ENCODE data around the gene TOB2.
"Not testable (repeated sequence)": the region's sequence is repeated elsewhere in the genome, so short reads cannot be mapped to it uniquely, and the experiment has no call there.

TOB2 gene

DNA sequence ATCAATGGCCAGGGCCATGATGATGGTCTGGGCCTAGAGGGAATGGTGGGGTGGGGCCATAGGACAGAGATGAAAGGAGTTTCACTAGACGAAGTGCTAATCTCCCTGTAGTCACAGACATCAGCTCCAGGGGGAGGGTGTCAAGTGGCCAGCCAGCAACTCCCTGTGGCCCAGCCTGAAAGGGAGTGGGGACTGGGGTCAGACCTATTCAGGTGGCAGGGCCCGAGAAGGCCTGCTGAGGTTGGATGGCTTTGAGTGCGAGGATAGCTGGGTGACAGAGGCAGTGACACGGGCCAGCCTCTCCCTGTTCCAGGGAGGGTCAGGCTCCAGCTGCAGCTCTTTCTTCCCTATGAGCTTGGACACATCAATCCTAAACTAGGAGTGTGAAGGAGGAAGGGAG is 11.0 kb downstream of the TOB2 start:
- H2AFZ ChIP-seq (ENCODE audit: low read depth, low read length): no peak overlapping the region
- no peak overlapping the region for H3K4me2 ChIP-seq (ENCODE audit: low read length)
- H3K36me3 ChIP-seq (replicated peaks; ENCODE audit: low read depth, low read length): peaks cover 42% of the 10 kb centered on the region
- no peak overlapping the region for H3K9ac ChIP-seq (ENCODE audit: low read length)
- peaks cover 32% of the 10 kb centered on the region for H4K20me1 ChIP-seq (ENCODE audit: insufficient read depth, low read length)
- TF ChIP-seq EZH2phosphoT487 (IDR thresholded peaks at IDR 0.05; ENCODE audit: low read depth) (no peak), CTCF (IDR thresholded peaks at IDR 0.05; ENCODE audit: low read depth, low read length) (no peak)
- H3K27me3 ChIP-seq (ENCODE audit: low read depth, low read length): no peaks in the 10 kb centered on the region
- no peaks in the 10 kb centered on the region for H3K4me1 ChIP-seq (ENCODE audit: low read length)
- H3K4me3 ChIP-seq (ENCODE audit: low read length): no peak overlapping the region
- H3K9me3 ChIP-seq (ENCODE audit: insufficient read depth, low read length): no peaks in the 10 kb centered on the region
- no peak overlapping the region for H3K27ac ChIP-seq (ENCODE audit: low read length)
- peaks cover 48% of the 10 kb centered on the region for H3K79me2 ChIP-seq (ENCODE audit: low read length)

- not testable (repeated sequence) for H2AFZ ChIP-seq (ENCODE audit: low read depth, low read length); H3K4me2 ChIP-seq (ENCODE audit: low read length); H3K9me3 ChIP-seq (ENCODE audit: insufficient read depth, low read length); H3K27me3 ChIP-seq (ENCODE audit: low read depth, low read length); H3K4me1 ChIP-seq (ENCODE audit: low read length); H3K9ac ChIP-seq (ENCODE audit: low read length); H3K27ac ChIP-seq (ENCODE audit: low read length); H3K4me3 ChIP-seq (ENCODE audit: low read length)
- H3K79me2 ChIP-seq (ENCODE audit: low read length): peaks cover 39% of the 10 kb centered on the region
- peaks cover 32% of the 10 kb centered on the region for H4K20me1 ChIP-seq (ENCODE audit: insufficient read depth, low read length)
- H3K36me3 ChIP-seq (replicated peaks; ENCODE audit: low read depth, low read length): peaks cover 38% of the 10 kb centered on the region
Measured at GRCh38 chr22:41434361-41435003, 12.1 kb downstream of the TOB2 start.

- not testable (repeated sequence) for H3K4me2 ChIP-seq (ENCODE audit: low read length); H3K9ac ChIP-seq (ENCODE audit: low read length); H3K27ac ChIP-seq (ENCODE audit: low read length); H3K9me3 ChIP-seq (ENCODE audit: insufficient read depth, low read length); H2AFZ ChIP-seq (ENCODE audit: low read depth, low read length); H3K4me1 ChIP-seq (ENCODE audit: low read length); H3K4me3 ChIP-seq (ENCODE audit: low read length); H3K27me3 ChIP-seq (ENCODE audit: low read depth, low read length)
- peaks cover 38% of the 10 kb centered on the region for H3K36me3 ChIP-seq (replicated peaks; ENCODE audit: low read depth, low read length)
- H3K79me2 ChIP-seq (ENCODE audit: low read length): peaks cover 30% of the 10 kb centered on the region
- H4K20me1 ChIP-seq (ENCODE audit: insufficient read depth, low read length): peaks cover 27% of the 10 kb centered on the region
Measured at GRCh38 chr22:41433480-41433879, 13.1 kb downstream of the TOB2 start.

- H3K9me3 ChIP-seq (ENCODE audit: insufficient read depth, low read length): no peaks in the 10 kb centered on the region
Measured at GRCh38 chr22:41431656-41432055, 14.9 kb downstream of the TOB2 start.

More at GRCh38 chr22:41431656-41432055, 14.9 kb downstream of the TOB2 start:
- Histone ChIP-seq H3K4me1 (ENCODE audit: low read length) (no peaks in the 10 kb centered on the region), H3K9ac (ENCODE audit: low read length) (no peak overlapping the region), H3K4me2 (ENCODE audit: low read length) (no peak overlapping the region), H2AFZ (ENCODE audit: low read depth, low read length) (no peak overlapping the region), H3K79me2 (ENCODE audit: low read length) (peaks cover 22% of the 10 kb centered on the region), H4K20me1 (ENCODE audit: insufficient read depth, low read length) (peaks cover 19% of the 10 kb centered on the region), H3K4me3 (ENCODE audit: low read length) (no peak overlapping the region), H3K27me3 (ENCODE audit: low read depth, low read length) (no peaks in the 10 kb centered on the region), H3K27ac (ENCODE audit: low read length) (no peak overlapping the region), H3K36me3 (replicated peaks; ENCODE audit: low read depth, low read length) (peaks cover 30% of the 10 kb centered on the region)
- TF ChIP-seq EZH2phosphoT487 (IDR thresholded peaks at IDR 0.05; ENCODE audit: low read depth): no peak
- TF ChIP-seq CTCF (IDR thresholded peaks at IDR 0.05; ENCODE audit: low read depth, low read length): no peak

Measured in OCI-LY3 (cell line).